GM12864 (cell line): ENCODE measurements around the gene CCNK.

ENCODE experiments used
- DNase-seq: peaks from one replicate; pipeline ENCODE4 v3.0.0-alpha.2; 2011; ENCODE audit warnings: low read depth
- H3K4me3 ChIP-seq: 2 replicates; pipeline ENCODE4 v1.5.1; 2011; ENCODE audit warnings: mild to moderate bottlenecking, low read depth, low read length, control low read depth
- CTCF ChIP-seq: IDR thresholded peaks from 2 replicates; pipeline ENCODE4 v1.5.1; 2011; ENCODE audit warnings: low read depth, mild to moderate bottlenecking, moderate library complexity, low read length, control low read depth, inconsistent platforms; ENCODE audit errors: missing control alignments

Gene CCNK

DNA sequence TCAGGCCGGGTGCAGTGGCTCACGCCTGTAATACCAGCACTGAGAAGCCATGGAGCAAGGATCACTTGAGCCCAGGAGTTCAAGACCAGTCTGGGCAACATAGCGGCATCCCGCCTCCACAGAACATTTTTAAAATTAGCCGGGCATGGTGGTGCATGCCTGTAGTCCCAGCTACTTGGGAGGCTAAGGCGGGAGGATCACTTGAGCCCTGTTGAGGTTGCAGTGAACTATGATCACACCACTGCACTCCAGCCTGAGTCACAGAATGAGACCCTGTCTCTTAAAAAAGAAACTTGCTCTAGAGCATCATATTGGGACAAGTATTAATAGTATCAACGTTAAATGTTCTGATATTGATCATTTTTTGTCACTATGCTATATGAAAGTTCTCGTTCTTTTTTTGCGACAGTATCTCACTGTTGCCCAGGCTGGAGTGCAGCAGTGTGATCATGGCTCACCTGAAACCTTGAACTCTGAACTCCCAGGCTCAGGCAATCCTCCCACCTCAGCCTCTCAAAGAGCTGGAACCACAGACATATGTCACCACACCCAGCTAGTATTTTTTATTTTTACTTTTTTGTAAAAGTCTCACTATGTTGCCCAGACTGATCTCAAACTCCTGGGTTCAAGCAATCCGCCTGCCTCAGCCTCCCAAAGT lies 75.1 kb downstream of the CCNK start:
- TF ChIP-seq CTCF = no peak
- no peak overlapping the region for H3K4me3 ChIP-seq
- no peak for DNase-seq

- DNase-seq = no peak
- TF ChIP-seq CTCF = no peak
- H3K4me3 ChIP-seq = no peak overlapping the region
Measured at GRCh38 chr14:99559286-99559990, 78.2 kb downstream of the CCNK start.

- no peak for DNase-seq
- no peak for TF ChIP-seq CTCF
- H3K4me3 ChIP-seq = no peak overlapping the region
Measured at GRCh38 chr14:99560403-99560802, 79.2 kb downstream of the CCNK start.

GRCh38 chr14:99560922-99561683 lies 79.9 kb downstream of the CCNK start:
- H3K4me3 ChIP-seq = no peak overlapping the region
- no peak for TF ChIP-seq CTCF

GRCh38 chr14:99561864-99562263 lies 80.7 kb downstream of the CCNK start:
- H3K4me3 ChIP-seq = no peak overlapping the region
- DNase-seq = no peak
- no peak for TF ChIP-seq CTCF

More at GRCh38 chr14:99560922-99561683, 79.9 kb downstream of the CCNK start:
- DNase-seq = no peak
